Stimulated activated CD8-positive, alpha-beta memory T cell treated with anti-CD3 and anti-CD28 coated beads, Interleukin-4, amount 100 ng/mL, for 48 hours (primary cell): Measurements from ENCODE around the gene USP14.
A peak's percentile ranks its signal among the peaks of the same experiment; 100 is the strongest.
"Not testable (repeated sequence)": the region's sequence is repeated elsewhere in the genome, so short reads cannot be mapped to it uniquely, and the experiment has no call there.

Experiments
- DNase-seq: peaks from one replicate; pipeline ENCODE4 v3.0.0-alpha.2; 2020

USP14 gene

DNA sequence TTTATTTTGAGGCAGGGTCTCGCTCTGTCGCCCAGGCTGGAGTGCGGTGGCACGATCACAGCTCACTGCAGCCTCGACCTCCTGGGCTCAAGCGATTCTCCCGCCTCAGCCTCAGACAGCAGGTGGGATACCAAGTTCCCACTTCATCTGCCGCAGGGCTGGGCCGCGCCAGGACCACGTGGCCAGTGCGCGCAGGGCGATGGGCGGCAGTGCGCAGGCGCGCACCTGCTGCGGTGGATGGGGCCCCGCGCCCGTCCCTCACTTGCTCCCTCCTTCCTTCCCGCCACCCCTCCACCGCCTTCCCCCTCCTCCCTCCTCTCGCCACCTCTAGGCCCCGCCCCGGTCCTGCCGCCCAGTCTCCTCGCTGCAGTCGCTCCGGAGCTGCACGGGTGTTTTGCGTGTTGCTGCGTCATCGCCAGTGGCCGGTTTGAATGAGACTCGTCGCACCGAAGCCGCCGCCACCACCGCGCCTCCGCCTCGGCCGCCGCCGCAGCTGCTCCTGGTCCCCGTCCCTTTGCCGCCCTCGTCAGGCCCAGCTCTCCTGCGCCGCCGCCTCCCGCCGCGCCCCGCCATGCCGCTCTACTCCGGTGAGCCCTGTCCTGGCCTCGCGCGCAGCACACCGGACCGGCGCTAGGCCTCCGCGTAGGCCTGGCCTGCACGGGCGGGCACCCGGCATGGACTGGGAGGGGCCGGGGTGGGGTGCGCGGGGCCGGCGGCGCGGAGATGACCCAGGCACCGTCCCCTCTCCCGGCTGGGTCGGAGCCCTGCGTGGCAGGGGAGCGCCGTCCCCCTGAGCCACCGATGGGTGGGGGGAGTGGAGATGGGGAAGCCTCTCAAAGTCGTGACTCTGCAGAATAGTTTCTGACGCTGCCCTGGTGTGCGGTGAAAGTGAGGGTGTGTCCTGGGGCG is at the start of gene USP14:
TSS of gene USP14 (plus strand) at position 430 of the 909 bp plus-strand sequence. CDS start at position 572, 142 bp downstream.
- peak; percentile 98 for DNase-seq

DNA sequence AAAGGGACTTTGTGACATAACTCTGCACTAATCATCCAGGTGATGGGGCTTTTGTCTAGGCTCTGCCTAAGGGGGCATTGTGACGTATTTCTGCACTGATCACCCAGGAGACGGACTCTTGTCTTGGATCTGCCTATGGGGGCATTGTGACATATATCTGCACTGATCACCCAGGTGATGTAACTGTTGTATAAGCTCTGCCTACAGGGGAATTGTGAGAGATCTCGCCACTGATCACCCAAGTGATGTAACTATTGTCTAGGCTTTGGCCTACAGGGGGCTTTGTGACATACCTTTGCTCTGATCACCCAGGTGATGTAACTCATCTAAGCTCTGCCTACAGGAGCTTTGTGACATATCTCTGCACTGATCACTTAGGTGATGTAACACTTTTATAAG is 49.7 kb upstream of the USP14 start:
- not testable (repeated sequence) for DNase-seq

DNA sequence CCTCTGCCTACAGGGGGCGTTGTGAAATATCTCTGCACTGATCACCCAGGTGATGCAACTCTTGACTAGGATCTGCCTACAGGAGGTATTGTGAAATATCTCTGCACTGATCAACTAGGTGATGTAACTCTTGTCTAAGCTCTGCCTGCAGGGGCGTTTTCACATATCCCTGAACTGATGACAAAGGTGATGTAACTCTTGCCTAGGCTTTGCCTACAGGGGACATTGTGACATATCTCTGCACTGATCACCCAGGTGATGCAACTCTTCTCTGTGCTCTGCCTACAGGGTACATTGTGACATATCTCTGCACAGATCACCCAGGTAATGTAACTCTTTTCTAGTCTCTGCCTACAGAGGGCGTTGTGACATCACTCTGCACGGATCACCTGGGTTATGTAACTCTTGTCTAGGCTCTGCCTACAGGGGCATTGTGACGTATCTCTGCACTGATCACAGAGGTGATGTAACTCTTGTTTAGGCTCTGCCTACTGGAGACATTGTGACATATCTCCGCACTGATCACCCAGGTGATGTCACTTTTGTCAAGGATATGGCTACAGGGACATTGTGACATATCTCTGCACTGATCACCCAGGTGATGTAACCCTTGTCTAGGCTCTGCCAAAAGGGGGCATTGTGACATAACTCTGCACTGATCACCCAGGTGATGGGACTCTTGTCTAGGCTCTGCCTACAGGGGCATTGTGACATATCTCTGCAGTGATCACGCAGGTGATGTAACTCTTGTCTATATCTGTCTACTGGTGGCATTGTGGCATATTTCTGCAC is 49.0 kb upstream of the USP14 start:
- peak; percentile 58 for DNase-seq

DNA sequence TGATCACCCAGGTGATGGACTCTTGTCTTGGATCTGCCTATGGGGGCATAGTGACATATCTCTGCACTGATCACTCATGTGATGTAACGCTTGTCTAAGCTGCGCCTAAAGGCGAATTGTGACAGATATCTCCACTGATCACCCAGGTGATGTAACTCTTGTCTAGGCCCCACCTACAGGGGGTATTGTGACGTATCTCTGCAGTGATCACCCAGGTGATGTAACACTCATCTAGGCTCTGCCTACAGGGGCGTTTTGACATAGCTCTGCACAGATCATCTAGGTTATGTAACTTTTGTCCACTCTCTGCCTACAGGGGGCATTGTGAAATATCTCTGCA is 48.5 kb upstream of the USP14 start:
- DNase-seq: peak; percentile 36

DNA sequence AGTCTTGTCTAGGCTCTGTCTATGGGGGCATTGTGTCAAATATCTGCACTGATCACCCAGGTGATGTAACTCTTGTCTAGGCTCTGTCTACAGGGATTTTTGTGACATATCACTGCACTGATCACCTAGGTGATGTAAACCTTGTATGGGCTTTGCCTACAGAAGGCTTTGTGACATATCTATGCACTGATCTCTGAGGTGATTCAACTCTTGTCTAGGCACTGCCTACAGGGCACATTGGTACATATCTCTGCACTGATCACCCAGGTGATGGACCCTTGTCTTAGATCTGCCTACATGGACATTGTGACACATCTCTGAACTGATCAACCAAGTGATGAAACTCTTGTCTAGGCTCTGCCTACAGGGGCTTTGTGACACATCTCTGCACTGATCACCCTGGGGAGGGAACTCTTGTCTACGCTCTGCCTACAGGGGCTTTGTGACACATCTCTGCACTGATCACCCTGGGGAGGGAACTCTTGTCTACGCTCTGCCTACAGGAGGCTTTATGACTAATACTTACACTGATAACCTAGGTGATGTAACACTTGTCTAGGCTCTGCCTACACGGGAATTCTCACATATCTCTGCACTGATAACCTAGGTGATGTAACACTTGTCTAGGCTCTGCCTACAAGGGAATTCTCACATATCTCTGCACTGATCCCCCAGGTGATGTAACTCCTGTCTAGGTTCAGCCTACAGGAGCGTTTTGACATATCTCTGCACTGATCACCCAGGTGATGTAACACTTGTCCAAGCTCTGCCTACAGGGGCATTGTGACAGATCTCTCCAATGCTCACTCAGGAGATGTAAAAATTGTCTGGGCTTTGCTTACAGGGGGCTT is 47.8 kb upstream of the USP14 start:
- peak; percentile 52 for DNase-seq

DNA sequence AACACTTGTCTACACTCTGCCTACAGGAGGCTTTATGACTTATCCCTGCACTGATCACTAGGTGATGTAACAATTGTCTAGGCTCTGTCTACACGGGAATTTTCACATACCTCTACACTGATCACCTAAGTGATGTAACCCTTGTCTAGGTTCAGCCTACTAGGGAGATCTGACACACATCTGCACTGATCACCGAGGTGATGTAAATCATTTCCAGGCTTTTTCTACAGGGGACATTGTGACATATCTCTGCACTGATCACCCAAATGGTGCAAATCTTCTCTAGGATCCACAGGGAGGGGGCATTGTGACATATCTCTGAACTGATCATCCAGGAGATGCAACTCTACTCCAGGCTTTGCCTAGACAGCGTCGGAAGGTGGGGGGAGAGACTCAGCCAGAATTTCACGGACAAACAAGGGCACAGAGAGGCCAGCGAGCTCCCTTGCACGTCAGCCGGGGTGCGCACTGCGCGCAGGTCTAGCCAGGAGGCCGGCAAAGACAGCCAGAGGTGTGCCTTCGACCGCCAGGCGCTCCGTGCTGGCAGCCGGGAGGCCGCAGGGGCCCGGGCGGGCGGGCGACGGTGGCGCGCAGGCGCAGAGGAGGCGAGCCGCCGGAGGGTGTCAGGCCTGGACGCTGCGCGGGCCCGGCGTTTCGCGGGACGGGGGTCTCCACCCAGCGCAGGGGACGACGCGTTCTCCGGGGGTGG is 46.9 kb upstream of the USP14 start:
- DNase-seq: peak; percentile 77

DNA sequence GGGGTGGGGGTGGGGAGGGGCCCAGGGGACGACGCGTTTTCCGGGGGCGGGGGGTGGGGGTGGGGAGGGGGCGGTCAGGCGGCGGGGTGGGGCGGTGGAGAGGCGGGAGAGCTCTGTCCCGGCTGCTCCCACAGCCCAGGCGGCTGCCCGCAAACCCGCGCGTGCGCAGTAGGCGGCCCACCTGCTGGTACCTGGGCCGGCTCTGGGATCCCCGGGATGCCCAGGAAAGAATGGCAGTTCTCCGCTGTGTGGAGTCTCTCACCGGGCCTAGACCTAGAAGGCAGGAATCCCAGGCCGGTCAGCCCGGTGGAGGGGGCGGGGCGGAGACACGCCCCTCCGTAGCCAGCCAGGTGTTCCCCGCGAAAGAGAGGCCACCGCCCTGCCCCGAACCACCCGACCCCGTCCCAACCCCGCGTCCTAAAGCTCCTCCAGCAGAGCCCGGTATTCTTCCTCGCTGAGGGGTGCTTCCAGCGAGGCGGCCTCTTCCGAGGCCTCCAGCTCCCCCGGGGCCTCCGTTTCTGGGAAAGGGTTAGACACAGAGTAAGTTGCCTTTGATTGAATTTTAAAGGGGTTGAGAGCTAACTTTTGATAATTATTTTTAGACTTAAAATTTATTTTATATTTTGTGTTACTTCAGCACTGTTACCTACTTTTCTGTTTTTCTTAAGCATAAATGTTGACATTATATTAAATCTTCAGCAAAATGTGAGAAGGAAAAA is 46.2 kb upstream of the USP14 start:
- not testable (repeated sequence) for DNase-seq

DNA sequence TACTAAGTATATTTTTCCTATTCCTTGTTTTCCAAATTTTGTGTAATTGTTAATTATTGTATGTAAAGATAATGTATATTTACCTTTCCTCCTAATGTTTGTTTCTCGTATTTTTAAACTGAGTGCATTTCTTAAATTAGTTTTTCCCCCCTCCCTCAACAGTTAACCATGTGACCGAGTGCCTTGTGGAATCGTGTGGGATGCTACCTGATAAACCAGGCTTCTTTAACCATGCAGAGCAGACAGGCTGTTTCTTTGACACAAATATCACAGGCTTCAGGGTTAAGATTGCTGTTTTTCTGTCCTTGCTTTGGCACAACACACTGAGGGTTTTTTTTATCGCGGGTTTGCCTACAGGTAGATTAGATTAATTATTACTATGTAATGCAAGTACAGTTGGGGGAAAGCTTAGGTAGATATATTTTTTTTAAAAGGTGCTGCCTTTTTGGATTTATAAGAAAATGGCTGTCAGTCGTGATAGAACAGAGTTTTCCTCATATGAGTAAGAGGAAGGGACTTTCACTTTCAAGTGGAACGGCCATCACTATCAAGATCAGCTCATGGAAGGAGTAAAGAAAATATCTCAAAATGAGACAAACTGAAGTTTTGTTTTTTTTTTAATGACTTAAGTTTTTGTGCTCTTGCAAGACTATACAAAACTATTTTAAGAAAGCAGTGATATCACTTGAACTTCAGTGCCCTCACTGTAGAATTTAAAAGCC is 37.7 kb upstream of the USP14 start:
- DNase-seq: not testable (repeated sequence)

DNA sequence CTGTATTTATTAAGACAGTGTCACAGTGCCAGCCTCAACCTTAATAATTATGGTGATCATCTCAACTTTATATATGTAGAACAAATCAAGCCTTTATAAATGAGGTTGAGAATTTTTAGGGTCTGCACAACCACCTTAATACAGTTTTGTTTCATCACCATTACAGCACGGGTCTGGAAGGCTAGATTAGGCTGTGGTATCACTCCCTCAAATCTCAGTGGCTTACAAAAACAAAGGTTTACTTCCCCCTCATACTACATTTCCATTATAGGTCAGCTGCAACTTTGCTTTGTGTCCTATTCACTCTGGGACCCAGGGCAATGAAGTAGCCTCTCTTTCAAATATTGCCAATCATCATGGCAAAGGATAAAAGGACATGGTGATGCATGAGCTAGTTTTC is 23.3 kb upstream of the USP14 start:
- no peak for DNase-seq

DNA sequence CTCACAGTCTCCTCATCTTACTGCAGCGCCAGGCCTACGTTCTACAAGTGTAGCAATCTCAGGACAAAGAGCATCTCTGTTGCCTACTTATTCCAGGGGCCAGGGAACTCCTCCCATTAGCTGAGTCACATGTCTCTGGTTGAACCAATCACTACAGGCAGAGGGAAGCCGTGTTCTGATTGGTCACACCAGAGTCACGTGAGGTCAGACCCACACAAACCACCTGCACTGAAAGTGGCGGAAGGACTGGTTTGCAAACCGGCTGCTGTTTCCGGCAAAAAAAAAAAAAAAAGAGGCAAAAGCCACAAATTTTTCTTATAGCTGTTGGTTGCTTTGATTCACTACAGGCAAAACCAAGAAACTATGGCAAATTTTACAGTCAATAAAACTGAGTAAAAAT is 21.9 kb upstream of the USP14 start:
- DNase-seq: peak; percentile 35

DNA sequence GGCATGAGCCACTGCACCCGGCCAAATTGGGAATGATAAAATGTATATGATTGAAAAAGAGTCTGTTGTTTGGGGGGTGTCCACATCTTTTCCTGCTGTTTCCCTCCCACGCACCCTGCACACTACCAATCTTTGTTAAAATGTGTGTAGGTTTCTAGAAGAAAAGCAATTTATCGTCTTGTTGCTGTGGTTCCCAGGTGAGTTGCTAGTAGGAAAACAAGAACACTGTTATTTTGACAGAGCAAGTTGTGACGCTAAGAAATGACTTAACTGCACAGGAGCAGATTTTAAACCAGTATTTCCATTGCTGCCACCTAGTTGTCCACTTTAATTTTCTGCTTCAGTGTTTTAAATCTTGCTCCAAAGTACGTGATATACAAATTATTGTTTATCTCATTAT is 21.0 kb upstream of the USP14 start:
- no peak for DNase-seq

DNA sequence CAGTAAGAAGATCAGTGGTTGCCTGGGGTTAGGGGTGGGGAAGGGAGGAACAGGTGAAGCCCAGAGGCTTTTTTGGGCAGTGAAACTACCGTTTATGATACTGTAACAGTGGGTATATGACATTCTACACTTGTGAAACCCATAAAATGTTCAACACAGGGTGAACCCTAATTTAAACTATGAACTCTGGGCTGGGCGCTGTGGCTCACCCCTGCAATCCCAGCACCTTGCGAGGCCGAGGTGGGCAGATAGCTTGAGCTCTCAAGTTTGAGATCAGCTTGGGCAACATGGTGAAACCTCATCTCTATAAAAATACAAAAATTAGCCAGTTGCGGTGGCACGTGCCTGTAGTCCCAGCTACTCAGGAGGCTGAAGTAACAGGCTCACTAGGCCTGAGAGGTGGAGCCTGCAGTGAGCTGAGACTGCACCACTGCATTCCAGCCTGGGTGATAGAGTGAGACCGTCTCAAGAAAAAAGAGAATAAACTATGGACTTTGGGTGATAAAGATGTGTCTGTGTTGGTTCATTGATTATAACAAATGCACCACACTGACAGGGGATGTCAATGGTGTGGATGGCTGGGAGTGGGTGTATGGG is 17.6 kb upstream of the USP14 start:
- DNase-seq: no peak

DNA sequence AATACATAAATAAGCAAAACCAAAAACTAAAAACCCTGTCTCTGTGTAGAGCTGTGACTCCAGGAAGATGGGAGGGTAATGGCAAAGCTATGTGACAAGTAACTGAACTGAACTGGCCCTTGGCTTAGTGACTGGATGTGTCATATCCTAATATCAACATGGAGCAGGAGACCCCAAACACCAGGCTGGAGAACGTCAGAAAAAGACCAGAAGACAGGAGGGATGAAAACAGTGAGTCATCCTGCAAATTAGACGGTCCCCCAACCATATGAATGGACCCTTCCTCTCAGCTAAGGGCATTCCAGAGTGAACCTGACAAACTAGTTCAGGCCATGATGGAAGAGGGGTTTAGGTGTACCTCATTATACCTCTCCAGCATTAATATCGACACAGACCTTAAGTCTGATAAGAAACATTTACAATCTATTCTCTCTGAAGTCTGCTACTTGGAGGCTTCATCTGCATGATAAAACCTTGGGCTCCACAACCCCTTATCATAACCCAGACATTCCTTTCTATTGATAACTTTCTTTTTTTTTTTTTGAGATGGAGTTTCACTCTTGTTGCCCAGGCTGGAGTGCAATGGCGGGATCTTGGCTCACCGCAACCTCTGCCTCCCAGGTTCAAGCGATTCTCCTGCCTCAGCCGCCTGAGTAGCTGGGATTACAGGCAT is 15.6 kb upstream of the USP14 start:
- not testable (repeated sequence) for DNase-seq

DNA sequence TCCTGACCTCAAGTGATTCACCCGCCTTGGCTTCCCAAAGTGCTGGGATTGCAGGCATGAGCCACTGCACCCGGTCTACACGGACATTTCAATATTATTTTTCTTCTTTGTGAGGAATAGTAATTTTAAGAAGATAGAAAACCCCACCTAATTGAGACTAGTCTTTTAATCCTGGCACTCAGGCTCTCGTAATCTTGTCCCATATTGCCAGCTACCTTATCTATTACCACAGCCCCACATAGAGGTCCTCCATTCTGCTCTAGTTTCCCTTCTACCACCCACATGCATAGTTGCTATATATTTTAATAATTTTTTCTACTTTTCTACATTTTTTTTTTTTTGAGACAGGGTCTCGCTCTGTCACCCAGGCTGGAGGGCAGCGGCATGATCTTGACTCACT is 9.5 kb upstream of the USP14 start:
- DNase-seq: no peak

DNA sequence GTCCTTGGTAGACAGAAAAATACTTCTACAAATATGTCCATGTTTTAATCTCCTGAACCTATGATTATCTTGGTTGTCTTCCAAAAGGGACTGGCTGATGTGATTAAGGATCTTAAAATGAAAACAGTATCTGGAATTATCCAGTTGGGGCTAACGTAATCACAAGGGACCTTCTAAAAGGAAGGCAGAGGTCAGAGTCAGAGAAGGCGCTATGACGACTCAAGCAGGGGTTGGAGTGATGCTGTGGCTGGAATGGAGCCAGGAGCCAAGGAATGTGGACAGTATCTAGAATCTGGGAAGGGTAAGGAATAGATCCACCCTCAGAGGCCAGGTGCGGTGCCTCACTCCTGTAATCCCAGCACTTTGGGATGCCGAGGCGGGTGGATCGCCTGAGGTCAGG is 4.2 kb upstream of the USP14 start:
- DNase-seq: no peak

DNA sequence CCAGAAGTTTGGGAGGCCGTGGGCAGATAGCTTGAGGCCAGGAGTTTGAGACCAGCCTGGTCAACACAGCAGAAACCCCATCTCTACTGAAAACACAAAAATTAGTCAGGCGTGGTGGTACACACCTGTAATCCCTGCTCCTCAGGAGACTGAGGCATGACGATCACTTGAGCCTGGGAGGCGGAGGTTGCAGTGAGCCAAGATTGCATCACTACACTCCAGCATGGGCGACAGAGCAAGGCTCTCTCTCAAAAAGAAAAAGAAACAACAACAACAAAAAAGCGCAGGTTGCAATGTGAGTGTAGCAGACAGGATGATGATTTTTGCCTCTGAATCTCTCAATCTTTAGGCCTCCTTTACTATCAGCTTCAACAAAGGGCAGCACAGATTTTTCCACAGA is 2.7 kb upstream of the USP14 start:
- DNase-seq: no peak

DNA sequence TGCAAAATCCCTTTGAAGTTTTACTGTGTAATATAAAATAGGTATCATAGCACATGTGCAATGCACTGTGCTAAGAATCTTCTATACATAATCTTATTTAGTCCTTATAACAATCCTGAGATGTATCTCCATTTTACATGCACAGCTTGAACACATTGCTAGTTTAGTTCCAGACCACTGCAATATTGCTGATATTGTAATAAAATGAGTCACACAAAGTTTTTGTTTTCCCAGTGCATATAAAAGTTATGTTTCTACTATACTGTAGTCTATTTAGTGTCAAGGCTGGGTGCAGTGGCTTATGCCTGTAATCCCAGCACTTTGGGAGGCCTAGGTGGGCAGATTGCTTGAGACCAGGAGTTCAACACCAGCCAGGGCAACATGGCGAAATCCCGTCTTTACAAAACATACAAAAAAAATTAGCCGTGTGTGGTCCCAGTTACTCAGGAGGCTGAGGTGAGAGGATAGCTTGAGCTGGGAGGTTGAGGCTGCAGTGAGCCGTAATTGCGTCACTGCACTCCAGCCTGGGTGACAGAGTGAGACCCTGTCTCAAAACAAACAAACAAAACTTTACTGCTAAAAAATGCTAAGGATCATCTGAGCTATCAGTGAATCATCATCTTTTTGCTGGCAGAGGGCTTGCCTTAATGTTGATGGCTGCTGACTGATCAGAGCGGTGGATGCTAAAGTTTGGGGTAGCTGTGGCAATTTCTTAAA is 1.7 kb upstream of the USP14 start:
- no peak for DNase-seq

DNA sequence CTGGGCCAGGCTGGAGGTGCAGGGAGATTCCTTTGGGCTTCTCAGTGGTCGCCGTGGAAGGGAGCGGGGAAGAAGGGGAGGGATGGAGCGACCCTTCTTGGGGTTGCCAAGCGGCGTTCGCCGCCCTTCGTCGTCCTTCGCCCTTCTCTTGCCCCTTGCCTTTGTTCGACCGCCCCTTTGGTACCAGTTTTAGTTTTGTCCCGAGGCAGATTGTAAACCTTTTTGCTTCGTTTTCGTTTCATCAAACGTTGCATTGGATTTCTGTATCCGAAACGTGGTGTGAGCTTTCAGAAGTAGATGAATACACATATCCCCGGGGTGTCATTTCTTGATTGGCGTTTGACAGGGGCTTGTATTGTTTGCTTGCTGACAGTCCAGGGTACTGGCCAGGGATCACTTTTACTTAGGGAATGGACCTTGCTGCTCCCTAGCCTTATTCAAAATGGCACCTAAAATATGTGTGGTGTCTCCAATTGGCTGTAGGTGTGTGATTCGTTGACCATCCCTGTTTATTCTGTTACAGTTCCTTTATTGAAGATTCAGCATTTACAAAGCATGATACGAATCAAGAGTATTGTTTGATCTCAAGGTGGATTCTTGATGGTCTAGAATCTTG is 788 bp downstream of the USP14 start:
- no peak for DNase-seq

DNA sequence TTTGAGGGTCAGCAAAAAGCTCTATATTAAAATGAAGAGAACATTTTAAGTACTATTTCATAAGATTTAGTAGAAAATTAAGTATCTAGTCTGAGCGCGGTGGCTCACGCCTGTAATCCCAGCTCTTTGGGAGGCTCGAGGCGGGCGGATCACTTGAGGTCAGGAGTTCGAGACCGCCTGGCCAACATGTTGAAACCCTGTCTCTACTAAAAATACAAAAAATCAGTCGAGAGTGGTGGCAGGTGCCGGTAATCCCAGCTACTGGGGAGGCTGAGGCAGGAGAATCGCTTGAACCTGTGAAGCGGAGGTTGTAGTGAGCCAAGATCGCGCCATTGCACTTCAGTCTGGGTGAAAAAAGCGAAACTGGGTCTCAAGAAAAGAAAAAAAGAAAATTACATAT is 1.6 kb downstream of the USP14 start:
- no peak for DNase-seq
